Caco-2 (cell line): Measurements from ENCODE around the gene RNF38. TPM values are rescaled to one million over a fixed set of nuclear protein-coding genes. Genes with fewer than 3 reads are reported as not detected.

ENCODE experiments used
- BruUV-seq: library from RNA; stranded (reverse); fragments of 400-500 nt; replicated peaks from 2 replicates; lab custom pipeline; 2021; lab: Mats Ljungman, UMichigan
- CTCF ChIA-PET: fragments of 300-600 bp; sonication (Branson Sonifier 250); formaldehyde crosslinking; loops from one replicate; lab custom pipeline; 2022; ENCODE audit warnings: antibody characterized with exemption; lab: Charles Lee
- POLR2A ChIA-PET: fragments of 300-600 bp; sonication (Branson Sonifier 250); formaldehyde crosslinking; loops from one replicate; lab custom pipeline; 2022; ENCODE audit warnings: antibody characterized with exemption; lab: Charles Lee
- DNase-seq, 2 experiments: peaks; one replicate each; pipeline versions ENCODE4 v3.0.0 to v3.0.0-alpha.2; 2020 to 2022
- H3K27me3 ChIP-seq: replicated peaks from 2 replicates; pipeline ENCODE4 v1.6.0; 2011; ENCODE audit warnings: low read length; ENCODE audit not compliant: control insufficient read depth, insufficient read depth
- H3K36me3 ChIP-seq: 2 replicates; pipeline ENCODE4 v1.5.1; 2011; ENCODE audit warnings: low read length; ENCODE audit not compliant: control insufficient read depth, insufficient read depth
- H3K4me1 ChIP-seq: fragments of 250-450 bp; sonication (Bioruptor Pico); 2 replicates; pipeline ENCODE4 v1.5.1; 2020; ENCODE audit warnings: mild to moderate bottlenecking
- H3K4me3 ChIP-seq: 2 replicates; pipeline ENCODE4 v1.5.1; 2011; ENCODE audit warnings: low read depth, mild to moderate bottlenecking, control low read depth, low read length
- H3K9me3 ChIP-seq: fragments of 250-450 bp; sonication (Bioruptor Pico); 2 replicates; pipeline ENCODE4 v1.5.1; 2020; ENCODE audit warnings: mild to moderate bottlenecking, moderate library complexity
- H3K27ac Mint-ChIP-seq: one replicate; pipeline ENCODE4 v1.8.0; 2022; ENCODE audit warnings: mixed read lengths; ENCODE audit not compliant: unreplicated experiment
- H3K27me3 Mint-ChIP-seq: one replicate; pipeline ENCODE4 v1.8.0; 2022; ENCODE audit warnings: mixed read lengths; ENCODE audit not compliant: insufficient read depth, unreplicated experiment
- H3K36me3 Mint-ChIP-seq: one replicate; pipeline ENCODE4 v1.8.0; 2022; ENCODE audit warnings: mild to moderate bottlenecking, mixed read lengths; ENCODE audit not compliant: insufficient read depth, unreplicated experiment
- H3K4me1 Mint-ChIP-seq: one replicate; pipeline ENCODE4 v1.8.0; 2022; ENCODE audit warnings: low read depth, mixed read lengths; ENCODE audit not compliant: unreplicated experiment
- H3K4me3 Mint-ChIP-seq: one replicate; pipeline ENCODE4 v1.8.0; 2022; ENCODE audit warnings: mild to moderate bottlenecking, moderate library complexity, mixed read lengths; ENCODE audit not compliant: unreplicated experiment
- H3K9me3 Mint-ChIP-seq: one replicate; pipeline ENCODE4 v1.8.0; 2022; ENCODE audit warnings: mixed read lengths; ENCODE audit not compliant: unreplicated experiment
- intact Hi-C: fragments of 100-400 bp; cut with micrococcal nuclease; formaldehyde crosslinking; loops from one replicate; pipeline ENCODE4 v1.10.0; 2022; ENCODE audit not compliant: unreplicated experiment
- total RNA-seq: library from RNA; stranded (reverse); gene quantifications from 2 replicates; pipeline ENCODE4 v1.2.3, GENCODE V29; 2022
- TF ChIP-seq, protein P1 (sequence below), 2 experiments: fragments of 200-600 bp in 1 of 2; IDR thresholded peaks; 1 replicate in 1 of 2; 2 replicates in 1 of 2; pipeline versions ENCODE4 v1.5.1 to v1.8.0; 2011 to 2022; ENCODE audit warnings: antibody characterized with exemption in 1 of 2, control low read depth in 1 of 2, inconsistent platforms in 1 of 2, low read depth in 1 of 2, low read length in 1 of 2, mild to moderate bottlenecking in 1 of 2, moderate library complexity in 1 of 2; ENCODE audit not compliant: insufficient read depth in 1 of 2, severe bottlenecking in 1 of 2, unreplicated experiment in 1 of 2

Gene RNF38
- total RNA-seq, 1 experiment from 2014 or later = 43.3 TPM

DNA sequence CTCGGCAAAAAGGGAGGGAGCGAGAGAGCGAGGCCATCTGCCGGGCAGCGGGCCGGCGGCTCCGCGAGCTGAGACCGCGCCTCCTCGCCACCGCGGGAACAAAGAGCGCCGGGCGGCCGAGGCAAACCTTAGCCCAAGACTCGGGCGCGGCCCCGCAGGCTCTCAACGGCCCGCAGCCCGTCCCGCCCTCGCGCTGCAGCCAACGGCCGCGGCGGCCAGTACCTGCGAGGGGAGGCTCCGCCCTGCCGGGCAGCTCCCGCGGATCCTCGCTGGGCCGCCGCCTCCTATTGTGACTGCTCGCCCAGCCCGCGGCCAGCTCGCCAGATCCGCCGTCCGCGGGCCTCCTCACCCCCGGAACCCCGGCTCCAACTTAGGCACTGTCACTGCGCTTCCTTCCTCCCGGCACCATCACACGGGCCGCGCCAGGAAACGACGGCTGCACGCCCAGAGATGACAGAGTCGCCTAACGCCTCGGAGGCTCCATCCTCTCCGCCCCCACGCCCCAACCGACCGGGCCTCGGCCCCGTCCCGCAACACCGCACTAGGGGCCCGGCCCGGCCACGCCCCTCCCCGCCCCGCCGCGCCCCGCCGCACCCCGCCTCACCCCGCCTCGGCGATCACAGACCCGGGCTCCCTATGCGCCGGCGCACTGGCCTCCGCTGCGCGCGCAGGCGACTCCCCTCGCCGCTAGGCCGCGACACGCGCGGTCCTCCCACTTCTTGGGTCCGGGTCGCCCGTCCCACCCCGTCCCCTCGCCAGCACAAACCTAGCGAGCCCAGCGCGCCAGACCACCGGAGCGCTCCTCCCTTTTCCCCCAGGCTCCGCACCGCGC, 479 bp upstream of the RNF38 start:
- TF ChIP-seq, protein P1, sequence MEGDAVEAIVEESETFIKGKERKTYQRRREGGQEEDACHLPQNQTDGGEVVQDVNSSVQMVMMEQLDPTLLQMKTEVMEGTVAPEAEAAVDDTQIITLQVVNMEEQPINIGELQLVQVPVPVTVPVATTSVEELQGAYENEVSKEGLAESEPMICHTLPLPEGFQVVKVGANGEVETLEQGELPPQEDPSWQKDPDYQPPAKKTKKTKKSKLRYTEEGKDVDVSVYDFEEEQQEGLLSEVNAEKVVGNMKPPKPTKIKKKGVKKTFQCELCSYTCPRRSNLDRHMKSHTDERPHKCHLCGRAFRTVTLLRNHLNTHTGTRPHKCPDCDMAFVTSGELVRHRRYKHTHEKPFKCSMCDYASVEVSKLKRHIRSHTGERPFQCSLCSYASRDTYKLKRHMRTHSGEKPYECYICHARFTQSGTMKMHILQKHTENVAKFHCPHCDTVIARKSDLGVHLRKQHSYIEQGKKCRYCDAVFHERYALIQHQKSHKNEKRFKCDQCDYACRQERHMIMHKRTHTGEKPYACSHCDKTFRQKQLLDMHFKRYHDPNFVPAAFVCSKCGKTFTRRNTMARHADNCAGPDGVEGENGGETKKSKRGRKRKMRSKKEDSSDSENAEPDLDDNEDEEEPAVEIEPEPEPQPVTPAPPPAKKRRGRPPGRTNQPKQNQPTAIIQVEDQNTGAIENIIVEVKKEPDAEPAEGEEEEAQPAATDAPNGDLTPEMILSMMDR (IDR thresholded peaks at IDR 0.05; ENCODE audit: insufficient read depth in 1 of 2, low read depth in 1 of 2, low read length in 1 of 2, severe bottlenecking in 1 of 2, unreplicated experiment in 1 of 2) = peak in 1 of 2 experiments; percentile 9
- CTCF ChIA-PET = interaction anchor here (0.7 to 1.2 kb wide), 3 partner anchors 50 to 328 kb away, joined by 3 to 4 read pairs (median 3); partner anchors contain the start of gene CLTA
- Histone ChIP-seq H3K4me1 (peaks cover 19% of the 10 kb centered on the region), H3K9me3 (no peaks in the 10 kb centered on the region), H3K27me3 (no peaks in the 10 kb centered on the region), H3K36me3 (no peaks in the 10 kb centered on the region), H3K4me3 (peak overlapping the region; percentile 94)
- peak; percentile 90 to 92 for DNase-seq
- BruUV-seq = no TSS peak
- H3K4me1 Mint-ChIP-seq = peaks cover 27% of the 10 kb centered on the region
- peak overlapping the region; percentile 97 for H3K27ac Mint-ChIP-seq
- H3K9me3 Mint-ChIP-seq = no peaks in the 10 kb centered on the region
- H3K4me3 Mint-ChIP-seq = peak overlapping the region; percentile 85
- peaks cover 26% of the 10 kb centered on the region for H3K36me3 Mint-ChIP-seq
- no peaks in the 10 kb centered on the region for H3K27me3 Mint-ChIP-seq
- POLR2A ChIA-PET = interaction anchor here (0.6 to 1.2 kb wide), 3 partner anchors 87 to 210 kb away, joined by 3 read pairs; partner anchors contain the start of gene CLTA
- intact Hi-C loops = no loop called here

DNA sequence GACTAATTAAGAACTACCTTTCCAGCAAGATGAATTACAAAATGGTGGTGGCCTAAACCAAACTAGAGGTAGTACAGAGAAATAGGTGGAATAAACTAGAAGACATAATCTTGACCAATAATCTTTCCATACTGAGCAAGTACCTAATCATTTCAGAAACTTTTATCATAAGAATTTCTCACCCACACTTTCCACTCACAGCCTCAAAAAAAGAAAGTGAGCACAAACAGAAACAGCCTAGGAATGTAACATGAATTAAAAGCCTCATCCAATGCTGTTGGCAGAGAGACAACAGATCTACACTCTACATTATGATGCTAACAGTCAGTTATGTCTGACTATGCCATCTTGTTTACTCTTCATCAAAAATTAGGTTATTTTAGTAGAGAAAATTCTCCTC, 1.3 kb downstream of the RNF38 start:
- H3K27me3 Mint-ChIP-seq = no peaks in the 10 kb centered on the region
- Histone ChIP-seq H3K36me3 (no peaks in the 10 kb centered on the region), H3K9me3 (no peaks in the 10 kb centered on the region), H3K4me3 (peak overlapping the region; percentile 23), H3K4me1 (peaks cover 19% of the 10 kb centered on the region), H3K27me3 (no peaks in the 10 kb centered on the region)
- TF ChIP-seq, protein P1 (IDR thresholded peaks at IDR 0.05; ENCODE audit: insufficient read depth in 1 of 2, low read depth in 1 of 2, low read length in 1 of 2, severe bottlenecking in 1 of 2, unreplicated experiment in 1 of 2) = no peak
- BruUV-seq = no TSS peak
- H3K27ac Mint-ChIP-seq = peak overlapping the region; percentile 63
- no peak for DNase-seq
- ChIA-PET CTCF (no interaction called here), POLR2A (no interaction called here)
- H3K4me3 Mint-ChIP-seq = peak overlapping the region; percentile 85
- intact Hi-C loops = no loop called here
- H3K36me3 Mint-ChIP-seq = peaks cover 29% of the 10 kb centered on the region
- no peaks in the 10 kb centered on the region for H3K9me3 Mint-ChIP-seq
- H3K4me1 Mint-ChIP-seq = peaks cover 27% of the 10 kb centered on the region

DNA sequence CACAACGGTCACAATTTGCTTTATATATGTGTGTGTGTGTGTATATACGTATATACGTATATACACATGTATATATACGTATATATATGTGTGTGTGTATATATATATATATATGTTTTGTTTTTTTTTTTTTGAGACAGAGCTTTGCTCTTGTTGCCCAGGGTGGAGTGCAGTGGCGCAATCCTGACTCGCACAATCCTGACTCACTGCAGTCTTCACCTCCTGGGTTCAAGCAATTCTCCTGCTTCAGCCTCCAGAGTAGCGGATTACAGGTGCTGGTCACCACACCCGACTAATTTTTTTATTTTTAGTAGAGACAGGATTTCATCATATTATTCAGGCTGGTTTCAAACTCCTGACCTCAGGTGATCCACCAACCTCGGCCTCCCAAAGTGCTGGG, 3.1 kb downstream of the RNF38 start:
- Mint-ChIP-seq H3K4me3 (no peak overlapping the region), H3K4me1 (peaks cover 22% of the 10 kb centered on the region), H3K36me3 (peaks cover 32% of the 10 kb centered on the region), H3K27me3 (no peaks in the 10 kb centered on the region), H3K9me3 (no peaks in the 10 kb centered on the region), H3K27ac (no peak overlapping the region)
- DNase-seq = no peak
- no peaks in the 10 kb centered on the region for H3K9me3 ChIP-seq
- CTCF ChIA-PET = no interaction called here
- peaks cover 18% of the 10 kb centered on the region for H3K4me1 ChIP-seq
- no peaks in the 10 kb centered on the region for H3K27me3 ChIP-seq
- intact Hi-C loops = no loop called here
- no peak overlapping the region for H3K4me3 ChIP-seq
- no TSS peak for BruUV-seq
- POLR2A ChIA-PET = no interaction called here
- TF ChIP-seq, protein P1 (IDR thresholded peaks at IDR 0.05; ENCODE audit: insufficient read depth in 1 of 2, low read depth in 1 of 2, low read length in 1 of 2, severe bottlenecking in 1 of 2, unreplicated experiment in 1 of 2) = no peak
- H3K36me3 ChIP-seq = no peaks in the 10 kb centered on the region
